ENCODE data around the gene NUP153.

Gene NUP153

GRCh38 chr6:17574866-17575560, 131.7 kb downstream of the NUP153 start:
- TF ChIP-seq CTCF (IDR thresholded peaks at IDR 0.05; ENCODE audit: low read depth, low read length) = no peak
- H3K4me3 ChIP-seq (ENCODE audit: low read depth, low read length) = no peak overlapping the region

- H3K4me3 ChIP-seq (ENCODE audit: low read depth, low read length) = no peak overlapping the region
- no peak for TF ChIP-seq CTCF (IDR thresholded peaks at IDR 0.05; ENCODE audit: low read depth, low read length)
These were observed 141.3 kb downstream of the NUP153 start for GRCh38 chr6:17565399-17565798.
